CD8-positive, alpha-beta memory T cell (primary cell): ENCODE data around the gene CACNA2D2. TPM values are rescaled to one million over a fixed set of nuclear protein-coding genes. Genes with fewer than 3 reads are reported as not detected.

Experiments
- CTCF ChIA-PET: fragments of 350-600 bp; sonication (Branson Sonifier 250); formaldehyde crosslinking; loops from one replicate; lab custom pipeline; 2021; ENCODE audit warnings: antibody characterized with exemption; lab: Charles Lee
- POLR2A ChIA-PET: fragments of 350-600 bp; sonication (Branson Sonifier 250); formaldehyde crosslinking; loops from one replicate; lab custom pipeline; 2021; ENCODE audit warnings: antibody characterized with exemption; lab: Charles Lee
- DNase-seq, 5 donors: peaks; one replicate each; pipeline versions ENCODE4 v3.0.0 to v3.0.0-alpha.2; 2020 to 2022; ENCODE audit warnings: mixed read lengths in 1 of 5
- H3K27ac ChIP-seq: one replicate; pipeline ENCODE4 v1.7.0; 2013; ENCODE audit warnings: low read depth, mild to moderate bottlenecking, low read length, moderate library complexity
- H3K27me3 ChIP-seq: 2 replicates; pipeline ENCODE4 v1.7.0; 2013; ENCODE audit warnings: low read length, mild to moderate bottlenecking; ENCODE audit not compliant: insufficient read depth, poor library complexity, severe bottlenecking
- H3K36me3 ChIP-seq: 2 replicates; pipeline ENCODE4 v1.7.0; 2013; ENCODE audit warnings: mild to moderate bottlenecking, low read length, moderate library complexity; ENCODE audit not compliant: insufficient read depth
- H3K4me1 ChIP-seq: 2 replicates; pipeline ENCODE4 v1.7.0; 2013; ENCODE audit warnings: mild to moderate bottlenecking, low read length, moderate library complexity; ENCODE audit not compliant: insufficient read depth
- H3K4me3 ChIP-seq: 2 replicates; pipeline ENCODE4 v1.7.0; 2013; ENCODE audit warnings: mild to moderate bottlenecking, low read length
- H3K9me3 ChIP-seq: 2 replicates; pipeline ENCODE4 v1.7.0; 2013; ENCODE audit warnings: mild to moderate bottlenecking, low read length
- H3K27ac Mint-ChIP-seq, 8 donors: one replicate each; pipeline ENCODE4 v1.8.0; 2020 to 2021; ENCODE audit warnings: mixed read lengths in 8 of 8, mild to moderate bottlenecking in 6 of 8, inconsistent platforms in 3 of 8, moderate library complexity in 3 of 8
- H3K27me3 Mint-ChIP-seq, 2 donors: one replicate each; pipeline ENCODE4 v1.8.0; 2020 to 2021; ENCODE audit warnings: mixed read lengths in 2 of 2, mild to moderate bottlenecking in 1 of 2, moderate library complexity in 1 of 2
- H3K36me3 Mint-ChIP-seq, 3 donors: one replicate each; pipeline ENCODE4 v1.8.0; 2020 to 2021; ENCODE audit warnings: mixed read lengths in 3 of 3, inconsistent platforms in 1 of 3, mild to moderate bottlenecking in 1 of 3
- H3K4me1 Mint-ChIP-seq, 3 donors: one replicate each; pipeline ENCODE4 v1.8.0; 2020 to 2021; ENCODE audit warnings: mixed read lengths in 3 of 3, inconsistent platforms in 1 of 3, mild to moderate bottlenecking in 1 of 3
- H3K4me3 Mint-ChIP-seq, 7 donors: one replicate each; pipeline ENCODE4 v1.8.0; 2020 to 2021; ENCODE audit warnings: mixed read lengths in 7 of 7, mild to moderate bottlenecking in 6 of 7, moderate library complexity in 4 of 7, inconsistent platforms in 2 of 7
- H3K9me3 Mint-ChIP-seq, 5 donors: one replicate each; pipeline ENCODE4 v1.8.0; 2020 to 2022; ENCODE audit warnings: mixed read lengths in 5 of 5, mild to moderate bottlenecking in 3 of 5, moderate library complexity in 2 of 5, inconsistent platforms in 1 of 5
- polyA plus RNA-seq: library from polyadenylated mRNA; unstranded; fragments of 300-500 nt; fragmentation: Illumina TruSeq; gene quantifications from one replicate; pipeline ENCODE4 v1.2.3, GENCODE V29; 2021
- total RNA-seq, 2 experiments: library from RNA; stranded (reverse); gene quantifications; one replicate each; pipeline ENCODE4 v1.2.3, GENCODE V29; 2021

CACNA2D2 gene
- total and polyA plus RNA-seq, 3 experiments from 2014 or later = 0.73 to 2.6 (median 1.1) TPM

DNA sequence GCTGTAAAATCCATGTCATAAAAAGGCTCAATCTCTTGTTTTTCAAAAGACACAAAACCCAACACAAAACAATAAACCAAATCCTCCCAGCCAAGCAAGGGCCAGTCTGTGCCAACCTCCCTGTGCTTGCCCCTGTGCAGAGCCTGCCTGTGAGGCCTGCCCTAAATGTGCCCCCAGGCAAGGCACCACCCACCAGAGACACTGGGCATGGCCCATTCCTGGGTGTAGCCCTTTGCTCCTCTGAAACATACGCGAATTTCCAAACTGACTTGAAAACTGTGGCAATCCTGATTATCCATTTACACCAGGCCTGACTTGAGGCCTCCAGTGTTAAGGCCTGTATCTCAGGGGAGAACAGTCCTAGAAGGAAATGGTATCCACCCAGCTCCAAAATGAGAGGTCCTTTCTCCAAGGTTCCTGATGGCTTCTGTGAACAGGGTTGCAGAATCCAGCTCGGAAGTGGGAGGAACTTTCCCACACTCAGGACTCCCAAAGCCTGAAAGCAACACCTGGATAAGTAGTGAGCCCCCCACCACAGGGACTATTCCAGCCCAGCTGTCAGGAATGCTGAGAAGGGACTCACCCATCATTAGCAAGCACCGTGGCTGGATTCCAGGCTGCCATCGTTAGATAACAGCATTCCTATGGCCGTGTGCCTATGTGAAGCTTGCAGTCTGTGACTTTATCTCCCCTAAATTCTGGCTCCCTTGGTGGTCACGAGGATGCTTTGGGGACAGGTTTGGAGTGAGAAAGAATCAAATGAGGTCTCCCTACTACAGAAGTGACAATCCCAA lies 61.8 kb downstream of the CACNA2D2 start:
- Mint-ChIP-seq H3K4me3 (no peak overlapping the region), H3K27me3 (peaks cover 0 to 1% of the 10 kb centered on the region in 2 donors), H3K9me3 (no peaks in the 10 kb centered on the region), H3K27ac (peak overlapping the region in 5 of 8 donors; percentile 19 to 84 (median 48)), H3K4me1 (peaks cover 6 to 14% (median 12%) of the 10 kb centered on the region in 3 donors), H3K36me3 (no peaks in the 10 kb centered on the region)
- POLR2A ChIA-PET = no interaction called here
- Histone ChIP-seq H3K4me1 (no peaks in the 10 kb centered on the region), H3K36me3 (no peaks in the 10 kb centered on the region), H3K9me3 (no peaks in the 10 kb centered on the region), H3K27me3 (no peaks in the 10 kb centered on the region), H3K27ac (no peak overlapping the region), H3K4me3 (no peak overlapping the region)
- DNase-seq = no peak
- CTCF ChIA-PET = no interaction called here

- no peaks in the 10 kb centered on the region for H3K27me3 ChIP-seq
- Mint-ChIP-seq H3K4me1 (peaks cover 14 to 32% (median 18%) of the 10 kb centered on the region in 3 donors), H3K27me3 (no peaks in the 10 kb centered on the region), H3K27ac (peak overlapping the region in 5 of 8 donors; percentile 17 to 74 (median 61)), H3K4me3 (peak overlapping the region in 1 of 7 donors; percentile 38), H3K36me3 (no peaks in the 10 kb centered on the region), H3K9me3 (no peaks in the 10 kb centered on the region)
- H3K4me1 ChIP-seq = peaks cover 8% of the 10 kb centered on the region
- H3K4me3 ChIP-seq = no peak overlapping the region
- H3K36me3 ChIP-seq = no peaks in the 10 kb centered on the region
- no peak overlapping the region for H3K27ac ChIP-seq
- no peaks in the 10 kb centered on the region for H3K9me3 ChIP-seq
- DNase-seq = peak; percentile 62 to 82 (median 68)
- CTCF ChIA-PET = interaction anchor here (0.6 to 4.1 kb wide), 10 partner anchors 9 to 180 kb away, joined by 3 to 37 read pairs (median 6); partner anchors contain the start of gene MAPKAPK3
- POLR2A ChIA-PET = no interaction called here
Observed at GRCh38 chr3:50436114-50436674, 67.2 kb downstream of the CACNA2D2 start.

GRCh38 chr3:50435371-50436113 lies 67.9 kb downstream of the CACNA2D2 start:
- H3K4me1 ChIP-seq = peaks cover 14% of the 10 kb centered on the region
- Mint-ChIP-seq H3K9me3 (no peaks in the 10 kb centered on the region), H3K27ac (peak overlapping the region in 4 of 8 donors; percentile 17 to 78 (median 47)), H3K4me1 (peaks cover 20 to 38% (median 25%) of the 10 kb centered on the region in 3 donors), H3K36me3 (no peaks in the 10 kb centered on the region), H3K4me3 (peak overlapping the region in 2 of 7 donors; percentile 38 to 53), H3K27me3 (peaks cover 0 to 2% of the 10 kb centered on the region in 2 donors)
- CTCF ChIA-PET = interaction anchor here (0.6 to 2.5 kb wide), 6 partner anchors 11 to 180 kb away, joined by 3 to 9 read pairs (median 6); partner anchors contain the start of gene MAPKAPK3
- POLR2A ChIA-PET = no interaction called here
- no peak overlapping the region for H3K4me3 ChIP-seq
- H3K9me3 ChIP-seq = no peaks in the 10 kb centered on the region
- H3K36me3 ChIP-seq = no peaks in the 10 kb centered on the region
- no peaks in the 10 kb centered on the region for H3K27me3 ChIP-seq
- no peak for DNase-seq
- H3K27ac ChIP-seq = no peak overlapping the region

DNA sequence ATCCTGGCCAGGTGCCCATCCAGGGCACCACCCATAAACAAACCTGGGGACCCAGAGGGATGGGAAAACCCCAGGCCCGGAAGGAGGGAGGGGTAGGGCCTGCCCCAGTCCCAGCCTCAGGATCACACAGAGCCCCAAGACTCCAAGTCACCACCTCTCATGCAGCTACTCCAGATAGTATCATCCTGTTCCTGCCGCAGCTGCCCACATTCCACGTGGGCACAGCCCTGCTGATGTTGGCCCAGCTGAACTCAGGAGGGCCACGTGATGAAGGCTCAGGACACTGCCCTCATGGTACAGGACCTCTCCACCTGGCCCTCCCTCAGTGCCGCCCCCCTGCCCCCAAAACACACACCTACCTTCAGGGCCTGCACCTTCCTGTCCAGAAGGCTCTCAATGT lies 69.5 kb downstream of the CACNA2D2 start:
- Mint-ChIP-seq H3K27me3 (peaks cover 0 to 2% of the 10 kb centered on the region in 2 donors), H3K4me1 (peaks cover 29 to 48% (median 37%) of the 10 kb centered on the region in 3 donors), H3K9me3 (no peaks in the 10 kb centered on the region), H3K36me3 (no peaks in the 10 kb centered on the region), H3K27ac (peak overlapping the region in 3 of 8 donors; percentile 22 to 63 (median 47)), H3K4me3 (peak overlapping the region in 1 of 7 donors; percentile 61)
- DNase-seq = no peak
- H3K36me3 ChIP-seq = no peaks in the 10 kb centered on the region
- no peak overlapping the region for H3K27ac ChIP-seq
- CTCF ChIA-PET = interaction anchor here (1.4 to 1.5 kb wide), 2 partner anchors 13 to 120 kb away, joined by 3 to 4 read pairs; no protein-coding TSS in a partner anchor
- H3K27me3 ChIP-seq = no peaks in the 10 kb centered on the region
- no peak overlapping the region for H3K4me3 ChIP-seq
- no peaks in the 10 kb centered on the region for H3K9me3 ChIP-seq
- POLR2A ChIA-PET = no interaction called here
- H3K4me1 ChIP-seq = peaks cover 16% of the 10 kb centered on the region

DNA sequence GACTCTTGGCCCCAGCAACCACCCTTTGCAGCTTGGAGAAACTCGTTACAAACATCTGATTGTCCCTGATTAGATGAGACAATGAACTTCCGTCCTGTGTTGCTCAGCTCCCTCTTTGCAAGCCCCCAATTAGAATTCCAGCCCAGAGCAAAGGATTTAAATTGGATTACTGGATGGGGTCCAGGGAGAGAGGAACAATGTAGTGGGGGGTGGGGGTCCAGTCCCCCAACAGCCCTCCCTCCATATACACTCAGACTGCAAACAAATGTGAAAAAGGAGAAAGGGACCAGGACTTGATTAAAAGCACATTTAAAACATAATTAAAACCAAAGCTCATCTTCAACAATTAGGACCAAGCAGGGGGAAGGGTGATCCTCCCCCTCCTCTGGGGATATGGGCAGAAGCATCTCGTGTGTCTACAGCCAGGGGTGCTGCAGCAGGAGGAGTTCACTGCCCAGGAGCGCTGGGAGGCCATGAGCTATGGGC lies 72.4 kb downstream of the CACNA2D2 start:
- Histone ChIP-seq H3K27ac (peak overlapping the region; percentile 2), H3K9me3 (no peaks in the 10 kb centered on the region), H3K4me1 (peaks cover 30% of the 10 kb centered on the region), H3K36me3 (no peaks in the 10 kb centered on the region), H3K27me3 (no peaks in the 10 kb centered on the region), H3K4me3 (no peak overlapping the region)
- H3K36me3 Mint-ChIP-seq = no peaks in the 10 kb centered on the region
- ChIA-PET CTCF (interaction anchor here (1.0 kb wide), 2 partner anchors 111 to 119 kb away, joined by 3 read pairs; no protein-coding TSS in a partner anchor), POLR2A (interaction anchor here (1.3 kb wide), 1 partner anchor 84 kb away, joined by 7 read pairs; no protein-coding TSS in a partner anchor)
- H3K9me3 Mint-ChIP-seq = no peaks in the 10 kb centered on the region
- H3K27ac Mint-ChIP-seq = peak overlapping the region; percentile 34 to 93 (median 88)
- no peak for DNase-seq
- peaks cover 0 to 2% of the 10 kb centered on the region in 2 donors for H3K27me3 Mint-ChIP-seq
- H3K4me1 Mint-ChIP-seq = peaks cover 35 to 50% (median 40%) of the 10 kb centered on the region in 3 donors
- peak overlapping the region in 4 of 7 donors; percentile 8 to 67 (median 52) for H3K4me3 Mint-ChIP-seq

- Histone ChIP-seq H3K4me3 (no peak overlapping the region), H3K36me3 (no peaks in the 10 kb centered on the region), H3K9me3 (no peaks in the 10 kb centered on the region), H3K27ac (peak overlapping the region; percentile 2), H3K4me1 (peaks cover 30% of the 10 kb centered on the region), H3K27me3 (no peaks in the 10 kb centered on the region)
- no peaks in the 10 kb centered on the region for H3K36me3 Mint-ChIP-seq
- H3K4me1 Mint-ChIP-seq = peaks cover 31 to 46% (median 36%) of the 10 kb centered on the region in 3 donors
- POLR2A ChIA-PET = no interaction called here
- peaks cover 0 to 2% of the 10 kb centered on the region in 2 donors for H3K27me3 Mint-ChIP-seq
- CTCF ChIA-PET = interaction anchor here (1.0 kb wide), 2 partner anchors 112 to 120 kb away, joined by 3 read pairs; no protein-coding TSS in a partner anchor
- no peaks in the 10 kb centered on the region for H3K9me3 Mint-ChIP-seq
- DNase-seq = peak in 2 of 5 donors; percentile 5 to 32
- peak overlapping the region in 6 of 7 donors; percentile 44 to 83 (median 70) for H3K4me3 Mint-ChIP-seq
- H3K27ac Mint-ChIP-seq = peak overlapping the region; percentile 0 to 93 (median 88)
Observed at GRCh38 chr3:50430191-50430590, 73.2 kb downstream of the CACNA2D2 start.

- H3K27me3 Mint-ChIP-seq = peaks cover 0 to 2% of the 10 kb centered on the region in 2 donors
Observed at GRCh38 chr3:50428007-50428633, 75.3 kb downstream of the CACNA2D2 start.

More at GRCh38 chr3:50428007-50428633, 75.3 kb downstream of the CACNA2D2 start:
- peak in 3 of 5 donors; percentile 31 to 58 (median 43) for DNase-seq
- no peaks in the 10 kb centered on the region for H3K36me3 ChIP-seq
- ChIA-PET POLR2A (no interaction called here), CTCF (interaction anchor here (0.5 to 2.3 kb wide), 5 partner anchors 8 to 114 kb away, joined by 3 to 5 read pairs (median 3); no protein-coding TSS in a partner anchor)
- H3K4me1 ChIP-seq = peaks cover 30% of the 10 kb centered on the region
- H3K36me3 Mint-ChIP-seq = no peaks in the 10 kb centered on the region
- no peaks in the 10 kb centered on the region for H3K27me3 ChIP-seq
- H3K9me3 Mint-ChIP-seq = no peaks in the 10 kb centered on the region
- H3K27ac Mint-ChIP-seq = peak overlapping the region; percentile 21 to 98 (median 90)
- no peaks in the 10 kb centered on the region for H3K9me3 ChIP-seq
- no peak overlapping the region for H3K4me3 ChIP-seq
- H3K27ac ChIP-seq = no peak overlapping the region
- peak overlapping the region in 4 of 7 donors; percentile 19 to 76 (median 61) for H3K4me3 Mint-ChIP-seq
- peaks cover 30 to 38% (median 36%) of the 10 kb centered on the region in 3 donors for H3K4me1 Mint-ChIP-seq
